Loucy (cell line): ENCODE results near the gene GLT1D1.
A peak's percentile ranks its signal among the peaks of the same experiment; 100 is the strongest.

ENCODE experiments used
- H2AFZ ChIP-seq: fragments of 200-600 bp; sonication (generic); 2 replicates; pipeline ENCODE4 v1.6.0; 2016; ENCODE audit warnings: antibody characterized with exemption, mild to moderate bottlenecking, low read length, moderate library complexity
- H3F3A ChIP-seq: fragments of 200-600 bp; 2 replicates; pipeline ENCODE4 v1.6.0; 2016; ENCODE audit warnings: antibody characterized with exemption, low read depth, mild to moderate bottlenecking
- H3K27me3 ChIP-seq: fragments of 200-600 bp; sonication (generic); 2 replicates; pipeline ENCODE4 v1.6.1; 2014; ENCODE audit warnings: low read length, mild to moderate bottlenecking; ENCODE audit not compliant: insufficient read depth, poor library complexity, severe bottlenecking
- H3K36me3 ChIP-seq: fragments of 200-600 bp; sonication (generic); 2 replicates; pipeline ENCODE4 v1.6.1; 2016; ENCODE audit warnings: low read length; ENCODE audit not compliant: insufficient read depth
- H3K4me1 ChIP-seq: fragments of 200-600 bp; sonication (generic); 2 replicates; pipeline ENCODE4 v1.5.1; 2014; ENCODE audit warnings: low read length, mild to moderate bottlenecking; ENCODE audit not compliant: insufficient read depth, poor library complexity, severe bottlenecking
- H3K4me2 ChIP-seq: fragments of 200-600 bp; sonication (generic); 2 replicates; pipeline ENCODE4 v1.6.0; 2014; ENCODE audit warnings: antibody characterized with exemption, low read length, low read depth, mild to moderate bottlenecking; ENCODE audit not compliant: poor library complexity, severe bottlenecking
- H3K4me3 ChIP-seq: fragments of 200-600 bp; sonication (generic); 2 replicates; pipeline ENCODE4 v1.5.1; 2014; ENCODE audit warnings: low read length, mild to moderate bottlenecking, mixed read lengths; ENCODE audit not compliant: poor library complexity, severe bottlenecking
- H3K79me2 ChIP-seq: fragments of 200-600 bp; sonication (generic); 2 replicates; pipeline ENCODE4 v1.6.1; 2014; ENCODE audit warnings: low read length; ENCODE audit not compliant: insufficient read depth
- H3K9ac ChIP-seq: fragments of 200-600 bp; sonication (generic); 2 replicates; pipeline ENCODE4 v1.6.0; 2014; ENCODE audit warnings: mild to moderate bottlenecking, low read depth, low read length, moderate library complexity; ENCODE audit not compliant: poor library complexity, severe bottlenecking
- H3K9me2 ChIP-seq: fragments of 200-600 bp; sonication (generic); replicated peaks from 2 replicates; pipeline ENCODE4 v1.6.1; 2016; ENCODE audit warnings: low read depth, low read length, mixed read lengths
- H3K9me3 ChIP-seq: fragments of 200-600 bp; sonication (generic); 2 replicates; pipeline ENCODE4 v1.6.1; 2014; ENCODE audit warnings: mild to moderate bottlenecking, antibody characterized with exemption, low read length, low read depth; ENCODE audit not compliant: insufficient read depth
- H4K20me1 ChIP-seq: fragments of 200-600 bp; sonication (generic); 2 replicates; pipeline ENCODE4 v1.6.0; 2014; ENCODE audit warnings: antibody characterized with exemption, low read length, mild to moderate bottlenecking; ENCODE audit not compliant: insufficient read depth, poor library complexity, severe bottlenecking
- EZH2phosphoT487 ChIP-seq: fragments of 200-600 bp; IDR thresholded peaks from 2 replicates; pipeline ENCODE4 v1.6.1; 2018; ENCODE audit warnings: antibody characterized with exemption, mild to moderate bottlenecking, moderate library complexity, borderline replicate concordance
- TF ChIP-seq, protein P1 (sequence below): fragments of 200-600 bp; sonication (generic); conservative IDR thresholded peaks from 2 replicates; pipeline ENCODE4 v1.5.1; 2014; ENCODE audit warnings: mild to moderate bottlenecking, antibody characterized with exemption, low read length

GLT1D1 gene

DNA sequence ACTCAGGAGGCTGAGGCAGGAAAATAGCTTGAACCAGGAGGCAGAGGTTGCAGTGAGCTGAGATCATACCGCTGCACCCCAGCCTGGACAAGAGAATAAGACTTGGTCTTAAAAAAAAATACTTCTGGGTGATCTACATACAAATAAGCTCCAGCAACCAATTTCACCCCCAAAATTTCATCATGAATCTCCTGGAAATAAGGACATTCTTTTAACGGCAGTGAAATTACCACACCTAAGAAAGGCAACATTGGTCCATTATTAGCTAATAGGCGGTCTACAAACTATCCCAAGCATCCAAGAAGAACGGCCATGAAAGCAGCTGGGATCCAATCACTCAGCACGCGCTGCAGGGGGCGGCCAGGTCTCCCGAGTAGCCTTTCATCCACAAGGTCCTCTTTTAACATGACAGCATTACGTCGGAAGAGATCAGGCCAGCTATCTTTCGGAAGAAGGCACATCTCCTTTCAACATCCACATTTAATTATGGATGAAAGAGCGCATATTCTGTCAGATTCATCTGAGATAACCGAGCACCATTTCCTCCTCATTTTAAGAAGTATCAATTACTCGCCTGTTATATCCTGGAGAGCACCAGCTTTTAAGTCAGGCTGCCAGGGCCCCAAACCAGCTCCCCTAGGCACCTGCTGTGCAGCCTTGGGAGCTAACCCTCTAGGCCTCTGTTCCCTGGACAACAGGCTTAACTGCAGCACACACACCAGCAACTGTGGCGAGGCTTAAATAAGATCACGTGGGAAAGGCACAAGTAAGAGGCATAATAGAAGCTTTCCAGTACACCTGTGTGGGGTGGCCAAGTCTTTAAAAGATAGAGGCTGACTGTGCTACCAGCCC, 33.8 kb upstream of the GLT1D1 start:
- Histone ChIP-seq H3K79me2 (peaks cover 95% of the 10 kb centered on the region), H3K9me2 (no peaks in the 10 kb centered on the region), H3K4me1 (peaks cover 57% of the 10 kb centered on the region), H3K36me3 (peaks cover 6% of the 10 kb centered on the region; the same call in 1 of the 2 replicates), H3K9ac (peak overlapping the region; percentile 85), H3F3A (no peaks in the 10 kb centered on the region), H3K4me3 (peak overlapping the region; percentile 95), H2AFZ (no peak overlapping the region), H4K20me1 (peaks cover 76% of the 10 kb centered on the region), H3K4me2 (peak overlapping the region; percentile 84), H3K9me3 (no peaks in the 10 kb centered on the region), H3K27me3 (no peaks in the 10 kb centered on the region)
- TF ChIP-seq, protein P1, sequence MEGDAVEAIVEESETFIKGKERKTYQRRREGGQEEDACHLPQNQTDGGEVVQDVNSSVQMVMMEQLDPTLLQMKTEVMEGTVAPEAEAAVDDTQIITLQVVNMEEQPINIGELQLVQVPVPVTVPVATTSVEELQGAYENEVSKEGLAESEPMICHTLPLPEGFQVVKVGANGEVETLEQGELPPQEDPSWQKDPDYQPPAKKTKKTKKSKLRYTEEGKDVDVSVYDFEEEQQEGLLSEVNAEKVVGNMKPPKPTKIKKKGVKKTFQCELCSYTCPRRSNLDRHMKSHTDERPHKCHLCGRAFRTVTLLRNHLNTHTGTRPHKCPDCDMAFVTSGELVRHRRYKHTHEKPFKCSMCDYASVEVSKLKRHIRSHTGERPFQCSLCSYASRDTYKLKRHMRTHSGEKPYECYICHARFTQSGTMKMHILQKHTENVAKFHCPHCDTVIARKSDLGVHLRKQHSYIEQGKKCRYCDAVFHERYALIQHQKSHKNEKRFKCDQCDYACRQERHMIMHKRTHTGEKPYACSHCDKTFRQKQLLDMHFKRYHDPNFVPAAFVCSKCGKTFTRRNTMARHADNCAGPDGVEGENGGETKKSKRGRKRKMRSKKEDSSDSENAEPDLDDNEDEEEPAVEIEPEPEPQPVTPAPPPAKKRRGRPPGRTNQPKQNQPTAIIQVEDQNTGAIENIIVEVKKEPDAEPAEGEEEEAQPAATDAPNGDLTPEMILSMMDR, result no peak
- TF ChIP-seq EZH2phosphoT487, result no peak

DNA sequence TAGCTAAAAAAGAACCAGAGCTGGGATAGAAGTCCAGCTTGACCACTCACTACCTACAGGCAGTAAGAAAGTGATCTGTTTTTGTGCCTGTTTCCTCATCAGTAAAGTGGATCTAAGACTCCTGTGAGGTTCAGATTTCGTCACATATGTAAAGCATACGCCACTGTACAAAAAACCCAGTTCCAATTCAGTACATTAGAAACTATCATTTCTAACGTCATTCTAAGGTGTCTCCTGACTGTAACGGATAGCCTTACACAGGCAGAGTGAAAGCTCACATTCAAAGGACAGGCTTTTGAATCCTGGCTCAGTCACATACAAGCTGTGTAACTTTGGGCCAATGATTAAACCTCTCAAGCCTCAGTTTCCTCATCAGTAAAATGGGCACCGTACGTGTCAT, 33.0 kb upstream of the GLT1D1 start:
- Histone ChIP-seq H3K9ac (peak overlapping the region; percentile 85), H3K4me1 (peaks cover 57% of the 10 kb centered on the region), H3K4me3 (peak overlapping the region; percentile 95)

DNA sequence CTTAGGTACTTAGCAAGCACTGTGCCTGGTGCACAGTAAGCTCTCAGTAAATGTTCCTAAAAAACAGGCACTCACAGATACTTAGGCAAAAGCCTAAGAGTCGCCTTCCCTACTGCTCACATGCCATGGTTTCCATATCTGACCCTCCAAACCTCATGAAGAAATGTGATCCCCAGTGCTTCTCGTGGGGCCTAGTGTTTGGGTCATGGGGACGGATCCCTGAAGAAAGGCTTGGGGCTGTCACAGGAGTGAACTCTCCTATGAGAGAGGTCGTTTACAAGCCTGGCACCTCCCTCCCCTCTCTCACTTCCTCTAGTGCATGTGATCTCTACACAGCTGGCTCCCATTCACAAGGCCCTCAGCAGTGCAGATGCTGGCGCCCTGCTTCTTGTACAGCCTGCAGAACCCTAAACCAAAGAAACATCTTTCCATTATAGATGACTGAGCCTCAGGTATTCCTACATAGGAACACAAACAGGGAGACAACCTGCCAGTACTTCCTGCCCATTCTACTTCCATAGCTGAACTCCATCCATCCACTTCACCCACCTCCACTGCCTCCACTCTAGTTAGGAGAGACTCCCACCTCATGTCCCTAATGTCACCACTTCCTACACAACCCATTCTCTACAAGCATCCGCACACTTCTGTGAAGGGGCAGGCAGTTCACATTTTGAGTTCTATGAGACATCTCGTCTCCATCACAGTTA, 32.4 kb upstream of the GLT1D1 start:
- Histone ChIP-seq H3K4me1 (peaks cover 52% of the 10 kb centered on the region), H3K27me3 (no peaks in the 10 kb centered on the region), H3K4me3 (peak overlapping the region; percentile 95), H3K79me2 (peaks cover 87% of the 10 kb centered on the region), H3F3A (no peaks in the 10 kb centered on the region), H3K4me2 (peak overlapping the region; percentile 84), H3K9me3 (no peaks in the 10 kb centered on the region), H3K9ac (peak overlapping the region; percentile 85), H4K20me1 (peaks cover 65% of the 10 kb centered on the region), H2AFZ (no peak overlapping the region), H3K36me3 (no peaks in the 10 kb centered on the region), H3K9me2 (no peaks in the 10 kb centered on the region)
- no peak for TF ChIP-seq EZH2phosphoT487
- TF ChIP-seq, protein P1, result no peak

More for the DNA sequence above, 33.0 kb upstream of the GLT1D1 start:
- H3K79me2 ChIP-seq, result peaks cover 93% of the 10 kb centered on the region
- peaks cover 70% of the 10 kb centered on the region for H4K20me1 ChIP-seq
- no peaks in the 10 kb centered on the region for H3K36me3 ChIP-seq
- no peaks in the 10 kb centered on the region for H3K27me3 ChIP-seq
- H3K9me3 ChIP-seq, result no peaks in the 10 kb centered on the region
- no peak for TF ChIP-seq EZH2phosphoT487
- TF ChIP-seq, protein P1, result no peak
- H3K9me2 ChIP-seq, result no peaks in the 10 kb centered on the region
- no peaks in the 10 kb centered on the region for H3F3A ChIP-seq
- H3K4me2 ChIP-seq, result peak overlapping the region; percentile 84
- no peak overlapping the region for H2AFZ ChIP-seq
